HG02840 (cell line): Measurements from ENCODE around the gene SEMA4G.

Source experiments
- ATAC-seq: cut with Tn5 transposase; IDR thresholded peaks from one replicate; pipeline ENCODE4 v1.9.1; 2021; ENCODE audit warnings: mild to moderate bottlenecking, moderate library complexity, moderate number of reproducible peaks; ENCODE audit not compliant: unreplicated experiment, low FRiP score

Gene SEMA4G, protein sequence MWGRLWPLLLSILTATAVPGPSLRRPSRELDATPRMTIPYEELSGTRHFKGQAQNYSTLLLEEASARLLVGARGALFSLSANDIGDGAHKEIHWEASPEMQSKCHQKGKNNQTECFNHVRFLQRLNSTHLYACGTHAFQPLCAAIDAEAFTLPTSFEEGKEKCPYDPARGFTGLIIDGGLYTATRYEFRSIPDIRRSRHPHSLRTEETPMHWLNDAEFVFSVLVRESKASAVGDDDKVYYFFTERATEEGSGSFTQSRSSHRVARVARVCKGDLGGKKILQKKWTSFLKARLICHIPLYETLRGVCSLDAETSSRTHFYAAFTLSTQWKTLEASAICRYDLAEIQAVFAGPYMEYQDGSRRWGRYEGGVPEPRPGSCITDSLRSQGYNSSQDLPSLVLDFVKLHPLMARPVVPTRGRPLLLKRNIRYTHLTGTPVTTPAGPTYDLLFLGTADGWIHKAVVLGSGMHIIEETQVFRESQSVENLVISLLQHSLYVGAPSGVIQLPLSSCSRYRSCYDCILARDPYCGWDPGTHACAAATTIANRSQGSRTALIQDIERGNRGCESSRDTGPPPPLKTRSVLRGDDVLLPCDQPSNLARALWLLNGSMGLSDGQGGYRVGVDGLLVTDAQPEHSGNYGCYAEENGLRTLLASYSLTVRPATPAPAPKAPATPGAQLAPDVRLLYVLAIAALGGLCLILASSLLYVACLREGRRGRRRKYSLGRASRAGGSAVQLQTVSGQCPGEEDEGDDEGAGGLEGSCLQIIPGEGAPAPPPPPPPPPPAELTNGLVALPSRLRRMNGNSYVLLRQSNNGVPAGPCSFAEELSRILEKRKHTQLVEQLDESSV

DNA sequence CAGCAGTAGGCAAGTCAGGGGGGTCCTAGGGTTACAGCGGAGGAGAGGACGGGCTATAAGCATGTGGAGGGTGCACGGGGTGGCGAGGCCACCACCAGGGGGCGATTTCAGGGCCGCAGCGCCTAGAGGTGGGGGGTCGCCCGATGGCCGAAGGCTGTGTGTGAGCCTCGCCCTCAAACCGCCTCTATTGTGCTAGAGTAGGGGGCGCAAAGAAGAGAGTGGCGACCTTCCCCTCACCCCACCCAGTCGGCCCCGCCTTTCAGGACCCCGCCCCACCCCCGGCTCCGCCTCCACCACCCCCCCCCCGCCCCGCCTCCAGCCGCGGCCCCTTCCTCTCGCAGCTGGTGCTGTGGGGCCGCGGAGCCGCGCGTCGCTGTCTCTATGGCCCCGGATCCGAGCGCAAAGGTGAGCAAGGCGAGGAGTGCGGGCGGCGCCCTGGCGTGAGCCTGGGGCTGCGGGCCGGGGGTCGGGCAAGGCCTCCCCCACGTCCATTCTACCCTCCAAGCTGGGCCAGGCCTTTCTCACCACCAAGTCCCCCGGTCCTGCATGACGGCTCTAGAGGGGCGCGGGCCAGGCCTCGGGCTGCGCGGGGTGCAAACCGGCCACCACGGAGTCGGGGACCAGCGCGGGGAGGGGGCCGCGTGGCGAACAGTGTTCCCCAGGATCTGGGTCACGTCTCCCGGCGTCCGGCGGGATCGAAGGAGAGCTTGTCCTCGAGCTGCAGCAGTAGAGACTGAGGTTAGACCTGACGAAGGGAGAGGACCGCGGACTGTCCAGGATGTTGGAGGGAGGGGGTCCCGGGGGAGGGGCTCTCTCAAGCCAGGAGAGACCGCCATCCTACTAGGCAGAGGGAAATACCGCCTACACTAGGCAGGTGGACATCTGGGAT lies at the start of gene SEMA4G:
Gene SEMA4G, plus strand, starts transcription at position 318 of the 889 bp plus-strand sequence. CDS start 3,409 bp downstream, outside the sequence.
- no peak for ATAC-seq

DNA sequence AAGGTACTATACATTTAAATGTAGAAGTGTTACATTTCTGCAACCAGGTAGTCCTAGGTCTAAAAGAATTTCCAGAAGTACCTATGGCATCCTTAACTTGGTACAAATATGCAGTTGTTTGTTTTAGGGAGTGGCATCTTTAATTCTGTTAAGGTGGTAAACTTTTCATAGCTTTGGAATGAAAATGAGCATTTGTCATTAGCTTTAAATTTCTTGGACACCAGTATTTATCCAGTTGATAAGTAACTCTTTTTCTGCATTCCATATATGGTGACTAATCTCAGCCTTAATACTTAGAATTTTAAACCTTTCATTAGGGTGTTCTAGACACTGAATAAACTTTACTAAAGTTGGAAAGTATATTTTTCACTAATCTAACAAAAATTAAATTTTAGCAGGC lies 45.7 kb upstream of the SEMA4G start:
- ATAC-seq: no peak

DNA sequence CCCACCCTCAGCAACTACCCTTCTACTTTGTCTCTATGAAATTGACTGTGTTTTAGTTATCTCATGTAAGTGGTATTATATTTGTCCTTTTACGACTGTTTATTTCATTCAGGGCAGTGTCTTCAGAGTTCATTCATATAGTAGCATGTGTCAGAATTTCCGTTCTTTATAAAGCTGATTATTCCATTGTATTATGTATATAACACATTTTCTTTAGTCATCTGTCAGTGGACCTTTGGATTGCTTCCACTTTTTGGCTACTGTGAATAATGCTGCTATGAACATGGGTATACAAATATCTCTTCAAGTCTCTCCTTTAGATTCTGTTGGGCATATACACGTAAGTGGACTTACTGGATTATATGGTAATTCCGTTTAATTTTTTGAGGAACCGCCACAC lies 42.0 kb upstream of the SEMA4G start:
- no peak for ATAC-seq

DNA sequence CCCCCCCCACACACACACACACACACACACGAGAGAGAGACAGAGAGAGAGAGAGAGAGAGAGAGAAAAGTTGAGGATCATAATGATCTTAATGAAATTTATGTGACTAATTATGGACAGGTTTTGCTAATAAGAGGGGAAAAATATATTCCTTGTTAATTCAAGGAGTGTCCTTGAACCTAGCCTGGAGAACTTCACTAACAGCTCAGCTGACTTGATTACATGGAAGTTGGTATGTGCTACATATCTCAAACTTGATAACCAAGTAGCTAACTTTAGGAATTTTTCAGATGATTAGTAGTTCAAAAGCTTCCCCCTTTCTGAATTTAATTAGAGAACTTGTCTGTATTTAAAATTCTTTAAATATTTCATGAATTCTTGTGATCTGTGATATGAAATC lies 41.3 kb upstream of the SEMA4G start:
- ATAC-seq: no peak

DNA sequence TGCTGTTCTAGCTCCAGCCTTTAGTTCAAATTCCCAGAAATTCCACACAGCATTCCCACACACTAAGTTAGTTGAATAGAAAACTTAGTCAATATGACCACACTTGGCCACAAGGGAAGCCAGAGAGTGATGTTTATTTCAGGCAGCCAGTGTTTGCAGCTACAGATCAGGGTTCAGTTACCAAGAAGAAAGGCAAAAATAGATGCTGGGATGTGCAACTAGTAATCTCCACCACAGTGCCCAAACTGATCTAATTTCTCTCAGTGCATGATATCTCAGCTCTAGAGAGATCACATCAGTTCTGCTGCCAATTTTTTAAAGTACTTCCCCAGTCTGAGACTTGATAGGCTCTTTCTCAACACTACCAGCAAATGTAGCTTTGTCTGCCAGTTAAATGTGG lies 38.9 kb upstream of the SEMA4G start:
- no peak for ATAC-seq

DNA sequence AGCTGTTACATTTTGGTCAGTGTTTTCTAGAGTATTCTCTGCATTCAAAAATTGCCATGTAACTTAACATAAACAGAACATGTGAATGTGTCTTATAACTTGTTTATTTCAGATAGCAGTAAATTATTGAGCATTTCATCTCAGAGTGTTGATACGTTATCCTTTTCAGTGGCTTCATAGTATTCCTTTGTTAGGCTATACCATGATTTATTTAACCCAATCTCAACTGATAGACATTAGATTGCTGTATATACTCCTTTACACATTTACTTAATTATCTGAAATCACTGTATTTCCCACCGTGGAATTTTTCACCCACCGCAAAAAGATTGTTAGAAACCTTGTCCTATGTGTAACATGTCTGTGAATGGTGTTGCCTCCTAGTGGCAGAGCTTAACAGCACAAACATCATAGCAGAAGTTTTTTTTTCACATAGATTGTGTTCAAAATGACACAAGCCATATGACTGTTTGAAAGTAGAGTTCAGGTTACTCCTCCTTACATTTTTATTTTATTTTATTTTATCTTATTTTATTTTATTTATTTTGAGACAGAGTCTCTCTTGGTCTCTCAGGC lies 35.1 kb upstream of the SEMA4G start:
- no peak for ATAC-seq

DNA sequence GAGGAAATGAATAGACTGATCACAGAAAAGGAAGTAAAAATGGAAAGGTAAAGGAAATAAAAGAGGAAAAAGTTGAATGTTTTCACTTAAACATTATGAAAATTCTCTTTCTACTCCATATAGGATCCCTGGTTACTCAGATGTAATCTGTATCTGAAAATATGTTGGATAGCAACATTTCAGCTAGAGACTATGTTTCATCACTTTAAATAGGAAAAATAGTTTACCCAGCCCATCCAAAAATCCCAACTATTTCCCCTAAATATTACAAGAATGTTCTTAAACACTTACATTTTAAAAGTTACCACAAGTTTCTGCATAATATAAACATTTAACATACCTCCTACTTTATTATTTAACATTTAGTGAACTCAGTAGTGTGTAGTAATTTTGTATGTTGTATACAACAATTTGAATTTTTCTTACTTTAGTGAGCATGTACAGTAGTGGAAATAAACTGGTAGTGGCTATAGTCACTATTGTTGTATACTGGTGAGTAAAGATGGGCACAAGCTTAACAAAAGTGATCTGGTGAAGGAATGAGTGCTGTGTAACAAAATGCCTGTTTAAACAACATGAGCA lies 29.4 kb upstream of the SEMA4G start:
- no peak for ATAC-seq

DNA sequence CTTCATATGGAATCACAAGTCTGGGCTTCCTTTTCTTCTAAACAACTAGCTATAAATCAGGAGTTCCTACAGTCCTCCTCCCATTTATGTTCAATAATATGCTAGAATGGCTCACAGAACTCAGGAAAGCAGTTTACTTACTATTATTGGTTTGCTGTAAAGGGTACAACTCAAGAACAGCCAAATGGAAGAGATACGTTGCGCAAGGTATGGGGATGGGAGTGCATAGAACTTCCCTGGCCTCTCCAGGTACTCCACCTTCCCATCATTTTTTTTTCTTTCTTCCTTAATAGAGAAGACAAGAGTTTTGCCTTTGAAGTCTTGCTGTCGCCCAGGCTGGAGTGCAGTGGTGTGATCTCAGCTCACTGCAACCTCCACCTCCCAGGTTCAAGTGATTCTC lies 27.1 kb upstream of the SEMA4G start:
- ATAC-seq: no peak

DNA sequence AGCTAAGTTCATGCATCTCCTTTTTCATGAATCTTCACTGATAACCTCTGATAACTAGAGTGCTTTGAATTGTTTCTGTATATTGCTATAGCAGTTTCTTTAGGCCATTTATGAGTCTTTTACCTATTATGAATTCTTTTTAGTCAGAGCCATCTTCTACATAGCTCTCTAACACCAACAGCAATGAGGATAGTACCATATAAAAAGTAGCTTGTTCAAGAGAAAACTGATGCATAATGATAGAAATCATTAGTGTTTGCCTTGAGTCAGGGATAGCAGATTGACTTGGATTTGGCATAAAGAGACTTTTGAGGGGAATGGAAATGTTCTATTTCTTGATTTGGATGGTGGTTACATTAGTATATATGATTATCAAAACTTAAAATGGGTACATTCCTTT lies 25.8 kb upstream of the SEMA4G start:
- ATAC-seq: no peak

DNA sequence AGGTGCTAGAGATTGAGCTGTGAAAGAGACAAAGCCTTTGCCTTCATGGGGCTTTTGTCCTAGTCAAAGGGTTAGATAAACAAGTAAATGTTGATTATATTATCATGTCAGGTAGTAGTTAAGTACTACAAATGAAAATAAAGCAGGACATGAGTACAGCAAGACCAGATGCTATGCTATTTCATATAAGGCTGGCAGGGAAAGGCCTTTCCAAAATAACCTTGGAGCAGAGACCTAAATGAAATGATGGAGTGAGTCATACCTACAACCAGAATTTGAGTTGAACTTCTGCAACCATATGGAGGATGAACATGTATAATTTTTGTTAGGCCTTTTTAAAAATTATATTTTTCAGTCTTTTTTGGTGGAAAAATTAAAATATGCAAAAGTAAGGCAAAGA lies 23.6 kb upstream of the SEMA4G start:
- ATAC-seq: no peak

DNA sequence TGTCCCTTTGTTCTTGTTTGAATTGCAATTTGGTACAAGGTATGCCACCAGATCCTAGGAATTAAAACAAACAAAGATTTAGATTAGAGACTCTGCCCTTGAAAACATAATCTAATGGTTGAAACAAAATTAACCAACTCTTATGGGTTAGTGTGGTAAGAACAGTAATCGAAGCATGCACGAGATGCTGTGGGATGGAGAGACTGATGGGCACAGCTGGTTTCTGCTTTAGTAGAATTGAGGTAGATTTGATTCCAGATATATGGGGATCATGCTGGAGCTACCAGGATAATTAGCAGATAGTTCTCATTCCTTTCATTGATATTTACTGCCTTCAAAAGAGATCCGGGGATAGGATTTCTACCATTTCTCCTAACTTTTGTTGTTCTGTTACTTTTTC lies 20.4 kb upstream of the SEMA4G start:
- no peak for ATAC-seq

DNA sequence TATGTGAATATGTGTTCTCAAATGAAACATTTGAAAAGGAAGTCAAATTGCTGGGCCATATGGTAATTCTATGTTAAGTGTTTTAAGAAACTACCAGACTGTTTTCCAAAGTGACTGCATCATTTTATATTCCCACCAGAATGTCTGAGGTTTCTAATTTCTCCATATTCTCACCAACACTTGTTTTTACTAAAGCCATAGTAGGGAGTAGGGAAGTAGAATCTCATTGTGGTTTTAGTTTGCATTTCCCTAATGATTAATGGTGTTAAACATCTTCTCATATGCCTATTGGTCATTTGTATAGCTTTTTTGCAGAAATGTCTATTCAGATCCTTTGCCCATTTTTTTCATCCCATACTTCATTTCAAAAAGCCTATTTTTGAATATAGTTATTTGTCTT lies 9.1 kb upstream of the SEMA4G start:
- ATAC-seq: no peak

DNA sequence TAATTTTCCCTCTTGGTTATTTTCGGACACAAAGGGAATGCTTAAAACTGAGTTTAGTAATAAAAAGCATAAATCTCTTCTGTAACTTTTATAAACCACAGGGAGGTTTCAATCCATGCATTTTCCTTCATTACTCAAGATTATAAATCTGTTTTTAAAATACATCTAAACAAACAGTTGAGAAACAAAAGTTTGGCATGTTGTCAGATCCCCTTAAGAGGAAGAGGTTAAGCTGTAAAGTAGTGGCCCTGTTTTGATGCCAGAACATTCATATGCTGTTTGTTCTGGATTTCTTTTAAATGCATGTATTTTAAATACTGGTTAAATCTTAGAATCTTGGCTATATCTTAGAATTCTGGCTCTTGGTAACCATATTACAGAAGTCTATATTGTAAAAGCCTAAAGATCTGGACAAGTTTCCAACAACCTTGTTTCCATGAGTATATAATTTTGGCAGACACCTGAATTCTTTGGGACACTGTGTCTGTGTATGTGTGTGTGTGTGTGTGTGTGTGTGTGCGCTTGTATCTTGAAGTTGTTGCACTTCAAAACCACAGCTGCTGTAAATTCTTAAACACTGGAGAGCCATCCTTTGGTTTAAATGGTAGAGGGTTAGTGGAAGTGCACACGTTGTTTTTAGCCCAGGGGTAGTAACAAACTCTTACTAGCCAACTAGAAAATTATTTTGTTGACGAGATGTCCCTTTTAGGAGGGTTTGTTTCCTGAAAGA lies 6.8 kb upstream of the SEMA4G start:
- no peak for ATAC-seq

DNA sequence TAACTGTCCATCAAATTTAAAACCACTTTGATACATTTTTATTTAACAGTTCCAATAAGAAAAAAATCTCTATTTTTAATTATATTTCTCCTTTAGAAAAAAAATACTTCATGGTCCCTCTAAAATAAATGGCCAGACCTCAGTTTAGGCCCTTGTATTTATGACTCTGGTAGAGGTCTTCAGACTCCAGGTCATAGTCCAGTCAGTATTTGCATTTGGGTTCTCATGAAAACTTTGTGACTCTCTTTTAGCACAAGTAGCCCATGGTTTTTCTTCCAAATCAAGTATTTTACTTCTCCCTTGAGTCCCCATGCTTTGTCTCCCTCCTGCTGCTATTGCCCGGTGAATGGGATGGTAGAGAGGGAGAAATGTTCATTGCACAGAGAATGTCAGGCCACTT lies 5.5 kb upstream of the SEMA4G start:
- ATAC-seq: no peak

DNA sequence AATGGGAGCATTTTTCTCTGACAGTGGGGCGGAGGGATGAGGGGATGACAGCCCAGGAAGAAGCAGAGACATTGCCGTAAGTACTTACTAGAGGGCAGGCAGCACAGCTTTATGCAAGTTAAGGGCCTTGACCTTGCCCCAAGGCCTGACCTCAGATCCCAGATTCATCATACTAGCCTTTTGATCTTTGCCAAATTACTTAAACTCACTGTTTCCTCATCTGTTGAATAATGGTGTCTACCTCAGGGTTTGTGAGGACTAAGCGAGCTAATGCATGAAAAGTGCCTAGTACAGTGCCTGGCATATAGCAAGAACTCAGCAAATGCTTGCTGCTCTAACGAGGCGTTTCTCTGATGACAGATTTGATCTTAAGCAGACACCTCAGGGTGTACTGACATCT lies 3.5 kb upstream of the SEMA4G start:
- ATAC-seq: no peak

DNA sequence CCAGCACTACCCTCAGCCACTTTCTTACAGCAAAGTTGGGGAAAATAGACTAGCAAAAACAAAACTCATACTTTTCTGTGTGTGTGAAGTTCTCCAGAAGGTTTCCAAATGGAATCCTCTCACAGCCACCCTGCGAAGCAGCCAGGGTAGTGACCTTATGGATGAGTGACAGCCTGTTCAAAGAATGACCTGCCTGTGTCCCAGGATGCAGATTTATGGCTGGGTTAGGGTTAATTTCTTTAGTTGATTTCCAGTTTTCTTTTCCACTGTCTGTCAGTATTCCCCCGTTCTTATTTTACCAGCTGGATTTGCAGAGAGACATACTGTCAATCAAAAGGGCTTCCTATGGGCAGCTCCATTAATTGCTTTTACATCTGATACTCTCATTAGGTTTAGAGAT lies 2.4 kb upstream of the SEMA4G start:
- ATAC-seq: no peak

DNA sequence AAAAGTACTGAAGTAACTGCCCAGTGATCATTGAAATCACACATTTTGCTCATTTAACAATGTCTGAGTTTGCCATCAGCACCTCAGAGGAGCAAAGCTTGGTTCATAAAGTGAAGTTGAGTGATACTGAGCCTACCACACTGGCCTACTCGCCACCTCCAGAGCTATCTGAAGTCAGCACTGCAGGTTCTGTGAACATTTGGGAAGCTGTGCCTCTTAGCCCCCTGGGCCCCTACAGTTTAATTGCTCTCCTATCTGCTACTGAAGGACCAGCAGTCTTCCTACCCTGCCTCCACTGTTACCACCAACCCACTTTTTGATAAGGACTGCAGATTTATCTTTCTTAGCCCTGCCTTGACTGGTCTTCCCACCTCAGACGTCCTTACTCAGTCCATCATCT lies 2.0 kb upstream of the SEMA4G start:
- no peak for ATAC-seq

DNA sequence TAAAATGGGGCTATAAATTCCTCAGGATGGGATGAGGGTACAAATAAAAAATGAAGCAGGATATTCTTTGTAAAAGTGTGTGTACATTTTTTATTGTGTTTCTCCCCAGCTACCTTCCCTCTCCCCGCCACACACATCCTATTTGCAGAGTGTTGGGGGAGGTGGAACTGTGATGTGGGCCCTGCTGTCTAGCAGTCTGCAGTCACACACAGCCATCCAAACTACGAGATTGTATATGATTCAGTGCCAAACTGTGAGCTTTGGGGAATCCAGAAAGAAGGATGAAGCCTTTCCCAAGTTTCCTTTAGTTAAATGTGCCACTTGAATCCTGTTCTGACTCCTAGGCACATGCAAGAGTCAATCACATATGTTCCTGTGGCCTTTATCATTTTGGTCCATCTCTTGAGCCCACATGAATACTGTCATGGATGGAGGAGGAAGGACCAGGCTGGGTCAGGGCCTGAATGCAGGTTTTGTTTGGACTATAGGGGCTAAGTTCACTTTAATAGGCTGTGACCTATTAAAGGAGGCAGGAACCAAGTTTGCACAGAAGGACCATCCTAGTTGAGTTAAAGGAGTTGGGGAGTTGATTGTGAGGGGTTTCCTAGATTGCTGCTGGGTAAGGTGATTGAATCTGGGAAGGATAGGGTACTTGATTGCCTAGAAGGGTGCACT lies 1.1 kb upstream of the SEMA4G start:
- no peak for ATAC-seq

DNA sequence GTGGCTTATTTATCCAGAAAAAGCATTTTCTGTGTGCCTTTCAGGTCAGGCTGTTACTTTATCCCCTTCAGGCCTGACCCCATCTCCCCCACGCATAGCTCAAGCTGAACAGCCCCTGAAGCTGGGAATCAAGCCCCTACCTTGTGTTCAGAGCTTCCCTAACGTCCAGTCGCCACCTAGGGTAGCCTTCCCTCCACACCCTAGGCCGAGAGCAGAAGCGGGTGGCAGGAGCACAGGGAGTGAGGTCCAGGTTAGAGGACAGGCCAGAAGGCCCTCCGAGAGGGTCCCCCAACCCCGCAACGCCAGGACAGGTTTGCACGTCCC lies 479 bp upstream of the SEMA4G start:
- no peak for ATAC-seq
